Measurements from ENCODE around the gene SCFD2. TPM values are rescaled to one million over a fixed set of nuclear protein-coding genes. Genes with fewer than 3 reads are reported as not detected.
"Not testable (repeated sequence)": the region's sequence is repeated elsewhere in the genome, so short reads cannot be mapped to it uniquely, and the experiment has no call there.

SCFD2 gene
- total and polyA plus RNA-seq, 7 donors = 5.8 to 13.3 (median 11.2) TPM

DNA sequence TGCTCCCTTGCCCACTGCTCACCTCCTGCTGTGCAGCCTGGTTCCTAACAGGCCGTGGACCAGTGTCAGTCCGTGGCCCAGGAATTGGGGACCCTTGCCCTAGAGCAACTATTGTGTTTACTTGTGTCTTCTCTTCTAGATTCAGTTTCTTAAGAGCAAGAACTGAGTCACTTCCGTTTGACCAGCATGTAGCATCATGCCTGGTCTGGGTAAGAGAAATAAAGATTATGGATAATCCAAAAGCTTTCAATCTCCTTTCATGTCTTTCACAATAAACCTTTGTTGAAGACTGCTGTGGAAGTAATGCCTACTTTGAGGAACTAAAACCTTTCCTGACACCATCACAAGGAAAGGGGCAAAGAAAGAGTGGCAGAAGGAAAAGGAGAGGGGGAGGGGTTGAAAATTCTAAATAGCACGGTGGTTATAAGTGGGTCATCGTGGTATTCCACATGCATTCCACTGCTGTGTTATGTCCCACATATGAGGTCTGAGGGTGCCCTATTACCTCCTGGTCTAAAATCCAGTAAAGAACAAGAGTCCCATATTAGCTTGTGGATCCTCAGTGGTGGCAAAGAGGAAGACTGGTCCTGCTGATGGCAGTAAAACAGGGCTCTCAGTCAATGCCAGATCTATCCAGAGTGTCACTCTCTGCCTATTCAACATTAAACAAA, 370.4 kb downstream of the SCFD2 start:
- Histone ChIP-seq H3K36me3 (ENCODE audit: insufficient read depth in 1 of 2, low read depth in 1 of 2) (no peaks in the 10 kb centered on the region), H3K4me3 (no peak overlapping the region), H3K9me3 (no peaks in the 10 kb centered on the region), H3K27me3 (ENCODE audit: insufficient read depth in 3 of 3, low read length in 2 of 3) (no peaks in the 10 kb centered on the region), H3K27ac (no peak overlapping the region), H3K4me1 (no peaks in the 10 kb centered on the region)
- DNase-seq = no peak
- intact Hi-C loops (cut with DNase I) = no loop called here
- no peak for ATAC-seq
- TF ChIP-seq, protein P1, sequence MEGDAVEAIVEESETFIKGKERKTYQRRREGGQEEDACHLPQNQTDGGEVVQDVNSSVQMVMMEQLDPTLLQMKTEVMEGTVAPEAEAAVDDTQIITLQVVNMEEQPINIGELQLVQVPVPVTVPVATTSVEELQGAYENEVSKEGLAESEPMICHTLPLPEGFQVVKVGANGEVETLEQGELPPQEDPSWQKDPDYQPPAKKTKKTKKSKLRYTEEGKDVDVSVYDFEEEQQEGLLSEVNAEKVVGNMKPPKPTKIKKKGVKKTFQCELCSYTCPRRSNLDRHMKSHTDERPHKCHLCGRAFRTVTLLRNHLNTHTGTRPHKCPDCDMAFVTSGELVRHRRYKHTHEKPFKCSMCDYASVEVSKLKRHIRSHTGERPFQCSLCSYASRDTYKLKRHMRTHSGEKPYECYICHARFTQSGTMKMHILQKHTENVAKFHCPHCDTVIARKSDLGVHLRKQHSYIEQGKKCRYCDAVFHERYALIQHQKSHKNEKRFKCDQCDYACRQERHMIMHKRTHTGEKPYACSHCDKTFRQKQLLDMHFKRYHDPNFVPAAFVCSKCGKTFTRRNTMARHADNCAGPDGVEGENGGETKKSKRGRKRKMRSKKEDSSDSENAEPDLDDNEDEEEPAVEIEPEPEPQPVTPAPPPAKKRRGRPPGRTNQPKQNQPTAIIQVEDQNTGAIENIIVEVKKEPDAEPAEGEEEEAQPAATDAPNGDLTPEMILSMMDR (IDR thresholded peaks at IDR 0.05) = no peak
- 76 to 90% (median 80%) methylated on average over 5 of the region's 5 CpGs for WGBS, 3 donors

DNA sequence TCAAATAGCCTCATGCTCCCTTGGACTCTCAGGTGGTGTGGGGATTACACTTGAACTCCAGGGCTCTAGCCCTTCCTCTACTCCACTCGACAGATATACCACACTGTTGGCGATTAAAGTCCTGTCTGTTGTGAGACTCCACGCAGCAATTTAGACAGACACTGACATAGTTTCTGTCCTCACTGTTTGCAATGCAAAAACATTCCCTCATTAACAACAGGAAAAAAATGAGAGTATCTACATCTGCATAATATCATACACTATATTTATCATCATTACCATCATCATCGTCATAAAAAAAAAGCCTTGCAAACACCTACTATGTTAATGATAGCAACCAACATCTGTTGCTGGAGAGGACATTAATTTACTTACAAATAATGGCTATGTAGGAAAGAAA, 371.3 kb downstream of the SCFD2 start:
- Histone ChIP-seq H3K27me3 (ENCODE audit: insufficient read depth in 3 of 3, low read length in 2 of 3) (no peaks in the 10 kb centered on the region), H3K36me3 (ENCODE audit: insufficient read depth in 1 of 2, low read depth in 1 of 2) (no peaks in the 10 kb centered on the region), H3K27ac (no peak overlapping the region), H3K9me3 (no peaks in the 10 kb centered on the region), H3K4me3 (no peak overlapping the region), H3K4me1 (no peaks in the 10 kb centered on the region)
- peak in 1 of 4 donors; percentile 3 for ATAC-seq
- DNase-seq = no peak
- intact Hi-C loops (cut with DNase I) = no loop called here
- TF ChIP-seq, protein P1 (IDR thresholded peaks at IDR 0.05) = no peak
- WGBS, 3 donors = 73 to 93% (median 83%) methylated on average over 4 of the region's 4 CpGs

DNA sequence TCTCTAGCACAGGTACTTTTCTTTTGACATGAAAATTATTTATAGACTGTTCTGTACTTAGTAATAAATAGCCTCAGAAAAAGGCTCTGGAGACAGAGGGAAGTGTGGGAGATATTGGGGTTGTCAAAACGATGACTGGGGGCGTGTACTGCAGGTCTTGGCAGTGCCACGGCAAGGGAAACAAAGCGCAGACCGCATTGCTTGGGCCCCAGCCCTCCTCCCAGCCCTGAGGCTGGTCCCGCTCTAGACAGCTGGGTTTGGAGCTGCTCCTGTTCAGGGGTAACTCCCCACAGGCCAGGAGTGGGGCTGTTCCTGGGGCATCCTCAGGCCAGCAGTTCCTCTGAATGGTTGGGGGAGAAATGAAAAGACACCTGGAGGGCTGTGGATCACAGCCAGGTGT, 372.1 kb downstream of the SCFD2 start:
- H3K9me3 ChIP-seq = no peaks in the 10 kb centered on the region
- no peak overlapping the region for H3K27ac ChIP-seq
- H3K36me3 ChIP-seq (ENCODE audit: insufficient read depth in 1 of 2, low read depth in 1 of 2) = no peaks in the 10 kb centered on the region
- no peaks in the 10 kb centered on the region for H3K4me1 ChIP-seq
- no peak overlapping the region for H3K4me3 ChIP-seq
- DNase-seq (no peak), ATAC-seq (peak in 1 of 4 donors; percentile 15)
- intact Hi-C loops (cut with DNase I) = no loop called here
- H3K27me3 ChIP-seq (ENCODE audit: insufficient read depth in 3 of 3, low read length in 2 of 3) = no peaks in the 10 kb centered on the region
- TF ChIP-seq, protein P1 (IDR thresholded peaks at IDR 0.05) = no peak
- WGBS, 3 donors = 75 to 82% (median 80%) methylated on average over 6 of the region's 6 CpGs

DNA sequence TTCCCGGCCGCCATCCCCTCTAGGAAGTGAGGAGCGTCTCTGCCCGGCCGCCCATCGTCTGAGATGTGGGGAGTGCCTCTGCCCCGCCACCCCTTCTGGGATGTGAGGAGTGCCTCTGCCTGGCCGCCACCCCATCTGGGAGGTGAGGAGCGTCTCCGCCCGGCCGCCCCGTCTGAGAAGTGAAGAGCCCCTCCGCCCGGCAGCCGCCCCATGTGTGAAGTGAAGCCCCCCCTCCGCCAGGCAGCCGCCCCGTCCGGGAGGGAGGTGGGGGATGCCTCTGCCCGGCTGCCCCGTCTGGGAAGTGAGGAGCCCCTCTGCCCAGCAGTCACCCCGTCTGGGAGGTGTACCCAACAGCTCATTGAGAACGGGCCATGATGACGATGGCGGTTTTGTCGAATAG, 373.3 kb downstream of the SCFD2 start:
- H3K27ac ChIP-seq; intact Hi-C loops (cut with DNase I); H3K36me3 ChIP-seq (ENCODE audit: insufficient read depth in 1 of 2, low read depth in 1 of 2); H3K4me3 ChIP-seq; H3K4me1 ChIP-seq; ATAC-seq; H3K27me3 ChIP-seq (ENCODE audit: insufficient read depth in 3 of 3, low read length in 2 of 3); H3K9me3 ChIP-seq; DNase-seq: not testable (repeated sequence)
- 96 to 99% (median 99%) methylated on average over 16 to 27 of the region's 27 CpGs for WGBS, 3 donors

DNA sequence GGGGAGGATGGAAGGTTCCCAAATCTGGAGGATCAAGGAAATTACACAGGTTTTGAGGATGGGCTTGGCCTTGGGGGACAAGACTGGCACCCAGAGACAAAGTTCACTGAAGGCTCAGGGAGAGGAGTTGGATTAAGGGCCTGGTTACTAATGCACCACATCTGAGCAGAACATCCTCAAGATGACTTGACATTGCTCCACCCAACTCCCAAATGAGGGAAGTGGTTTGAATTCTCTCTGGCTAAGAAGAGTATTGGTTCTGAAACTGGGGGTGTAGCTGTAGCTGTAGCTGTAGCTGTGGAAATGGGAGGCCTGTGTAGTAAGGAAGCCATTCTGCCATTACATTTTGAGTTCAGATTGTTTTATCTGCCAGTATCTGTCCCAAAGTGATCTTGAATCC, 374.4 kb downstream of the SCFD2 start:
- DNase-seq = no peak
- Histone ChIP-seq H3K9me3 (no peaks in the 10 kb centered on the region), H3K36me3 (ENCODE audit: insufficient read depth in 1 of 2, low read depth in 1 of 2) (no peaks in the 10 kb centered on the region), H3K4me3 (no peak overlapping the region), H3K4me1 (no peaks in the 10 kb centered on the region), H3K27ac (no peak overlapping the region), H3K27me3 (ENCODE audit: insufficient read depth in 3 of 3, low read length in 2 of 3) (no peaks in the 10 kb centered on the region)
- intact Hi-C loops (cut with DNase I) = no loop called here
- ATAC-seq = no peak
- TF ChIP-seq, protein P1 (IDR thresholded peaks at IDR 0.05) = no peak
